ENCODE data around the gene LSM6. TPM values are rescaled to one million over a fixed set of nuclear protein-coding genes. Genes with fewer than 3 reads are reported as not detected.

The LSM6 gene
- total RNA-seq, 1 experiment from 2014 or later = 78.3 TPM

- H3K27ac Mint-ChIP-seq = no peak overlapping the region
- Histone ChIP-seq H3K4me1 (ENCODE audit: insufficient read depth, low read length) (no peaks in the 10 kb centered on the region; the same call in 1 of the 2 replicates), H3K79me2 (ENCODE audit: insufficient read depth, low read length) (no peaks in the 10 kb centered on the region), H3K9me3 (ENCODE audit: control insufficient read depth, low read depth, low read length) (no peaks in the 10 kb centered on the region), H3K4ac (ENCODE audit: low read depth, low read length) (no peak overlapping the region), H2BK5ac (ENCODE audit: insufficient read length, low read length) (no peak overlapping the region), H2BK20ac (ENCODE audit: low read depth, low read length, poor library complexity, severe bottlenecking) (no peak overlapping the region), H3K56ac (ENCODE audit: insufficient read length, low read depth, low read length) (no peak overlapping the region), H2BK120ac (ENCODE audit: low read depth, low read length, poor library complexity, severe bottlenecking) (no peak overlapping the region), H3K23ac (ENCODE audit: insufficient read length, low read depth, low read length) (no peak overlapping the region), H3K27ac (ENCODE audit: insufficient read length, low read depth, low read length) (no peak overlapping the region), H3T11ph (ENCODE audit: low read length) (no peak overlapping the region), H2AFZ (ENCODE audit: low read length) (no peak overlapping the region), H4K8ac (replicated peaks; ENCODE audit: insufficient read length, low read depth, low read length) (no peak overlapping the region), H2BK15ac (ENCODE audit: low read depth, low read length) (no peak overlapping the region), H3K14ac (ENCODE audit: insufficient read depth, low read length) (no peak overlapping the region; the same call in 1 of the 2 replicates), H2AK5ac (ENCODE audit: insufficient read length, low read length) (no peak overlapping the region), H3K23me2 (ENCODE audit: insufficient read length, low read depth, low read length, poor library complexity, severe bottlenecking) (no peaks in the 10 kb centered on the region), H3K27me3 (ENCODE audit: insufficient read depth, low read length) (no peaks in the 10 kb centered on the region), H3K9ac (ENCODE audit: extremely low read depth, insufficient read length, low read length) (no peak overlapping the region), H3K18ac (ENCODE audit: insufficient read length, low read depth, low read length) (no peak overlapping the region), H4K5ac (ENCODE audit: insufficient read length, low read depth, low read length) (no peak overlapping the region), H3K79me1 (ENCODE audit: insufficient read depth, low read depth, low read length, poor library complexity, severe bottlenecking) (no peaks in the 10 kb centered on the region), H4K91ac (ENCODE audit: insufficient read length, low read depth, low read length) (no peak overlapping the region), H2BK12ac (ENCODE audit: insufficient read length, low read depth, low read length) (no peak overlapping the region), H4K20me1 (ENCODE audit: control insufficient read depth, insufficient read depth, insufficient read length) (no peaks in the 10 kb centered on the region), H3K4me2 (ENCODE audit: insufficient read depth, insufficient read length, low read length) (no peak overlapping the region)
- H3K4me1 Mint-ChIP-seq = peaks cover 5 to 6% of the 10 kb centered on the region in 2 experiments
- no CpG with 5 or more reads among the region's 5 CpGs for WGBS (ENCODE audit: extremely low coverage, insufficient read length, low lambda C conversion rate)
- no peak overlapping the region for H3K4me3 Mint-ChIP-seq
- DNase-seq = no peak
- no peaks in the 10 kb centered on the region for H3K9me3 Mint-ChIP-seq
- no peaks in the 10 kb centered on the region; a peak in 1 of 7 replicates for H3K36me3 Mint-ChIP-seq (ENCODE audit: insufficient read depth in 1 of 3, low read depth in 3 of 3)
- TF ChIP-seq CTCF (conservative IDR thresholded peaks at IDR 0.05) = no peak
- H3K27me3 Mint-ChIP-seq (ENCODE audit: low read depth) = no peaks in the 10 kb centered on the region
Measured at GRCh38 chr4:146236216-146236615, 60.7 kb downstream of the LSM6 start.
